GM18505 (cell line): ENCODE results near the gene VIT.

Experiments used
- ATAC-seq: cut with Tn5 transposase; IDR thresholded peaks from one replicate; pipeline ENCODE4 v1.9.1; 2021; ENCODE audit not compliant: unreplicated experiment
- POLR2A ChIP-seq: IDR thresholded peaks from 4 replicates; pipeline ENCODE4 v1.6.1; 2011; ENCODE audit warnings: borderline replicate concordance; ENCODE audit not compliant: insufficient read depth, insufficient read length; ENCODE audit errors: extremely low read depth

The VIT gene

DNA sequence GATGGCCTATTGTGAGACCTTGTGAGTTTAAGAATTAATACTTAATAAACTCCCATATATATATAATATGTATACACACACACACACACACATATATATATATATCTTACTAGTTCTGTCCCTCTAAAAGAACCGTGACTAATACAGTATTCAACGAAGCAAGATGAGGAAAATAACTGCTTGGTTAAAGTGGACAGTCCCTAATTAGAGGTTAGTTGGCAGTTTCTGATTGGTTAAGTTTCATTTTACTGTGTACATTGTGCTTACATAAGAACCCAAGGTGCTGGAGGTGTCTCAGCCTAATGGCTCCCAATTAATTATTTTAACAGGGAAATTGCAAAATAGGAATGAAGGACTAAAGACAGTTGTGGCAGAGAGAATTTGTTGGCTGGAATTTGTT is 137.7 kb downstream of the VIT start:
- ATAC-seq: no peak
- no peak for TF ChIP-seq POLR2A

DNA sequence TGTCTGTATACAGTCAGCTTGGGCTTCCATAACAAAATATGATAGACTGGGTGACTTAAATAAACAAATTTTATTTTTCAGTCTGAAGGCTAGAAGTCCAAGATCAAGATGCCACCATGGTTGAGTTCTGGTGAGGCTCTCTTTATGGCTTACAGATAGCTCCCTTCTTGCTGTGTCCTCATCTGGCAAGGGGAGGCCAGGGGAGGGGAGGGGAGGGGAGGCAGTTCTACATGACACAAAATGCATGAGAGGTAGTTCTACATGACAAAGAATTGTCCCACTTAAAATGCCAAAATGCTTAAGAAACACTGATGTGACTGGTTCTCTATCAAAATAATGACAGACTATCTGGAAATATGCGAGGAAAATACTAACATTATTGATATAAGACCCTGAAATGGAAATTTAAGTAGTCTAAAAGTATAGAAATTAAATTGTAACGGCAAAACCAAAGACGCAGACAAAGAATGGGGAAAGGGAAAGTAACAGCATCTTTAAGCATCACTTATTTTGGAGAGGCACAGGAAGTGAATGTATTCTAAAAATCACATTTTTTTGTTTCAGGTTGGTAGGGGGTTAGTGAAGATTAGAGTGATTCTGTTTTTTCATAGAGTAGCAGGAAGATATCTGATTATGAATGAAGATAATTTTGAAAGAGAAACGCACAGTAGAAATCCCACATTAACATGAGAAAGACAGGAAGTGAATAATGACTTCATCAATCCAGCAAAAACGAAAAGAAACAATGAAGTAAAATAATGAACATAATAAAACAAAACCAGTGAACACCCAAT is 138.4 kb downstream of the VIT start:
- no peak for ATAC-seq
- no peak for TF ChIP-seq POLR2A

DNA sequence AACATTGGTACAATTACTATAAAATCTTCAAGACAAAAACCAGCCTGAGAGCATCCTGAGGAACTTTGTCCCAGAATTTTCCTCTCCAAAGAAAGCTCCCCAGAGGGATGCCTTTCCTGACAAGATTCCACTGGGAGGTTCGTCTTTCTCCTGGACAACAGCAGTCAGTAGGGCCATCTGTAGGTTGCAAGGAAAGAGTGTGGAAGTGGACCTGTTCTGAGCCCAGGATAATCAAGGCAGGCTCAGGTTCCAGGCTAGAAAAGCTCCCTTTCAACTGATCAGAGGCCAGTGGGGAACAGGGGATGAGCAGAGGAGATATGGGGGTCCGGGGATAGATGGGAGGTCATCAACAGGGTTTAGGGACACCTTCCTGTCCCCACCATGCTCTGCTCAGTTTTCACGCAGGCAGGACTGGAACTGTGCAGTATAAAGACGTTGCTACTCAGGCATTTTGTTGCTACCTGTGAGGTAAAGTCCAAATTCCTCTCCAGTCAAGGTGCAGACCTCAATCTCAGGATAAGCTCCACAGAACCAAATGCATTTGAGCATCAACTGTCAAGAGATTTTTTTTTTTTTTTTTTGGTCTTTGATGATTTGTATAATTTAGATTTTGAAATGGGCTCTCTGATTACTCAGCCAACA is 143.6 kb downstream of the VIT start:
- no peak for ATAC-seq
- no peak for TF ChIP-seq POLR2A

DNA sequence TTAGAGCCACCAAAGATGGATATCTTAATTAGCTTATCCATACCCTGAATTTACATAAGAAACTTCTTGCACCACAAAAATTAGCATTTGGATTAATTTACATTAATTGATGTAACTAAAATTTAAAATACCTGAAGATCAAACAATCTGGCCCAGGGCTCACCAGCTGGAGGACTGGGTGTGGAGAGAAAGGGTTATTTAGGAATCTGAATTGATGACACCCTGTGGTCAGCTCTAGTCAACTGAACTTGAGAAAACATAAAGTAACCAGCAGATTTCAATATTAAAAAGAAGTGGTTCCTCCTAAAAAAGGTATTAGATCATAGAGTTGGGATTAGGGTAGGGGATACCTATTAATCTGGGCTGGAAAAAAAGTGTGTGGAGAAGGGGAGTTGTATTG is 147.3 kb downstream of the VIT start:
- ATAC-seq: no peak

DNA sequence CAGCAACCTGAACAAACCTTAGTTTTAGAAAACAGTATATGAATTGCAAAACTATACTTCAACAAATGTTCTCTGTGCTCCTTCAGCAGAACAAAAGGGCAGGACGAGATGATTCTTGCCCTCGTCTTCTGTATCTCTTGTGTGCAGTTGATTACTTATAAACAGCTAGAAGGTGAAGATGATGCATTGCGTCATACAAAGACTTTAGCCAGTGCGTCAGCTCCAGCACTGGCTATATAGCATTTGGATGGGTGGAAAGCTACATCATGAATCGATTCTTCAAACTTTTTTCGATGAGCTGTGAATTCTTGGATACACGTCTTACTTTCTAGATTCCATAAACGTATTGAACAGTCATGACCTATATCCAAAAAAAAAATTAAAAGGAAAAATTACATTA is 152.8 kb downstream of the VIT start:
- TF ChIP-seq POLR2A: no peak
- no peak for ATAC-seq

More for the DNA sequence above, 147.3 kb downstream of the VIT start:
- TF ChIP-seq POLR2A: no peak

DNA sequence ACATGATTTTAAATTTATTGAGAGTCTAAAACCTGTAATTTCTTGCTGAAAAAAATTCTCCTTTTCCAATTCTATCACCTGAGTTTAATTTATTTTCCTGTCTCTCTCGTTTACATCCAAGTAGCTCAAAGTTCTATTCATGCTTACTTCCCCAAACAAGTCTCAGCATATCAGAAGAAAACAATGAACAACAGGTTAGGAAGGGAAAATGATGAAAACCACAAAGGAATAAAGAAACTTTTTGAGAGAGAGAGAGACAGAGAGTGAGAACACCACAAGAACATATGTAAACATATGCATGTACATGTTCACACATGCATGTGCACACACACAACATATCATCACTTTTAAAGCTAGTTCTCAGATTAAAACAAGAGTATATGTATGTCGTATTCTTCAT is 157.7 kb downstream of the VIT start:
- no peak for ATAC-seq

DNA sequence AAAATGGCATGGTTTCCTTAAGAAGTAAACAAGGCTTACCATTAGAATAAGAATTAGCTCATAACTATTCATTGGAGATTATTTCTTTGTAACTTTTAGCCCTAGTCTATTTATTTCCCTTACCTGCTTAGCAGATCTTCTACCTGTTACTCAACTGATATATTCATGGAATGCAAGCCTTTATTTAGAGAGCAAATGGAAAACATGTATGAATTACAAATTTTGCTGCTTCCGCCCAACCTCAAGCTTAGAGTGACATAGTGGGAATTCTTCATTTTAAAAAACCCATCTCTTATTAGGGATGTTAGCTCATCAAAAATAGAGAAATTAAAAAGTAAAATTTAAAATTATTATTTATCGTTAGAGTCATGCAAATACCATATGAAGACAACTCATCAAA is 158.9 kb downstream of the VIT start:
- no peak for ATAC-seq
- no peak for TF ChIP-seq POLR2A

More for the DNA sequence above, 157.7 kb downstream of the VIT start:
- no peak for TF ChIP-seq POLR2A

DNA sequence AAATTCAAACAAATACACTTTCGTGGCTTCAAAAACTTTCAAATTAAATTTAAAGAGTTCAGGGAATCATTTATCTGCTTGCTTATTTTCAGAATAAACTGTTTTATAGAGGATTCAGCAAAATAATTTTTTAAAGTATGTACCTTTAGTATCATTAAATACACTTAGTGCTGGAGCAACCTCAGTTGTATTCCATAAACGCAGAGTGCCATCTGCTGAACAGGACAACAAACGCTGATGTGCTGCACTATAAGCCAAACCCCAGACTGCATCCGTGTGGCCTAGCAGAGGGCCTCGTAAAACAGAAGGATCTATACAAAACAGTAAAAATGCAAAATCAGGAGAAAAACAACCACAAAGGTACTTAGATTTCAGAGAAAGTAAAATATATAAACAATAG is 161.2 kb downstream of the VIT start:
- ATAC-seq: no peak
- TF ChIP-seq POLR2A: no peak

DNA sequence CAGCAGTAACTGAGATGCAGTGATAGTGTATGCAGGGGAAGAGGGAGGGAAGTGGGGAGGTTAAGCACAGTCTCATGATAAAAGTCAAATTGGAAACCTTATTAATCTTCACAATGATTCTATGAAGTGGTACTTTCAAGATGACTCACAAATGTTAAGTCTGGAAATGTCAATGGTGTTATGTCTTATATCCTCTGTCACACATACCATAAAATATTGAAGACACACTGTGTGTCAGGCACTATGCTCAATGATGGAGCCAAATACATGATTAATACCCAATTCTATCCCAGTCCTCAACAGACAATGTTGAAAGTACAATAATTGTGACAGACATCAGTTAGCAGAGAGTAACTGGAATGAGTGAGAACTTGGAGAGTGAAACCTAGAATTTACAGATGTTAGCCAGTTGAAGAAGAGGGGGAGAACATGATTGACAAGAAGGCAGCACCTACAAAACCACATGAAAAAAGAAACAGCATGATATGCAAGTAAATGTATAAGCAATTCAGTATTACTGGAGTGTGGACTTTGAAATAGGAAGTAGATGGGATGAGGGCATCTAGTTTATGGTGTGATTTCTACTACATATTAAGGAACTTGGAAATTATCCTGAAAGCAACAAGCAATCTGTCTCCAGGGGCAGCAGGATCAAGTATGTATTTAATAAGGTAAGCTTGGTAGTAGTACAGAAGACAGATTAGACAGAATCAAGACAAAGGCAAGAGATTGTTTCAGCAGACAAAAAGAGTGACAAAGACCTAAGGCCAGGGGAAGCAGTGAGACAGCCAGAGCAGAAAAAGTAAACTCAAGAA is 162.3 kb downstream of the VIT start:
- TF ChIP-seq POLR2A: no peak
- peak; percentile 67 for ATAC-seq

DNA sequence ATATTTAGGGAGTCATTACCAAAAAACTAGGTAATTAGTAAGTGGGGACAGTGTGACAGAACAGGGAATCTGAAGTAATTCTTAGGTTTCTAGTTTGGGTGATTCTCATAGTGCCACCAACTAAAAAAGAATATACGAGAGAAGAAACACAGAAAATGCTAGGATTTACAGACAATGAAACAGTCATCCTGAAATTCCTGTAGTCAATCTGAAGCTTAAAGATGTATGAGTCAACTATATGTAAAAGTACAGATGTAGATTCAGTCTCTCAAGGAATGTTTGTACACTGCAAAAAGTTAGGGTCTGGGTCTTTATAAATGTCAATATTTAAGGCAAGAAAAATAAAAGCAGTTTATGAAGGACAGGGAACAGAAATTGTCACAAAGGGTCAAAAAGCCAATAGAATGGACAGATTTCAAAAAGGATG is 162.9 kb downstream of the VIT start:
- TF ChIP-seq POLR2A: no peak
- ATAC-seq: peak; percentile 23

DNA sequence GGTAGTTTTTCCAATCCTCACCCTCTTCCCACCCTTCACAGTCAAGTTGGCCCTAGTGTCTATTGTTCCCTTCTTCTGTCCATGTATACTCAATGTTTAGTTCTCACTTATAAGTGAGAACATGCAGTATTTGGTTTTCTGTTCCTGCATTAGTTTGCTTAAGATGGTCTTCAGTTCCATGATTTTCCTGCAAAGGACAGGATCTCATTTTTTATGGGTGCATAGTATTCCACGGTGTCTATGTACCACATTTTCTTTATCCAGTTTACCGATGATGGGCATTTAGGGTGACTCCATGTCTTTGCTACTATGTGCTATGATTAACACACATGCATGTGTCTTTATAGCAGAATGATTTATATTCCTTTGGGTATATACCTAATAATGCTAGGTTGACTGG is 165.4 kb downstream of the VIT start:
- no peak for ATAC-seq
- TF ChIP-seq POLR2A: no peak
